Bronchial epithelial cell (primary cell): ENCODE results near the gene TCP11X1. TPM values are rescaled to one million over a fixed set of nuclear protein-coding genes. Genes with fewer than 3 reads are reported as not detected.
A peak's percentile ranks its signal among the peaks of the same experiment; 100 is the strongest.
"Not testable (repeated sequence)": the region's sequence is repeated elsewhere in the genome, so short reads cannot be mapped to it uniquely, and the experiment has no call there.

Experiments used
- DNase-seq: peaks from one replicate; pipeline ENCODE4 v3.0.0-alpha.2; 2010; ENCODE audit warnings: low read depth
- FAIRE-seq: peaks from 2 replicates; lab custom pipeline; 2011; peaks lifted over from hg19 to GRCh38; lab: Jason Lieb, UNC
- H3K27me3 ChIP-seq: 2 replicates; pipeline ENCODE4 v1.5.1; 2011; ENCODE audit warnings: low read length; ENCODE audit not compliant: control insufficient read depth, insufficient read depth
- H3K36me3 ChIP-seq: 2 replicates; pipeline ENCODE4 v1.5.1; 2011; ENCODE audit warnings: low read length; ENCODE audit not compliant: control insufficient read depth, insufficient read depth
- H3K4me3 ChIP-seq: 2 replicates; pipeline ENCODE4 v1.5.1; 2011; ENCODE audit warnings: mild to moderate bottlenecking, low read depth, low read length, control low read depth
- CTCF ChIP-seq: IDR thresholded peaks from 2 replicates; pipeline ENCODE4 v1.5.1; 2011; ENCODE audit warnings: mild to moderate bottlenecking, moderate library complexity, low read length, control low read depth, inconsistent platforms; ENCODE audit not compliant: insufficient read depth, severe bottlenecking
- total RNA-seq: library from RNA; depleted of rRNA; stranded (reverse); fragments of >200 nt; gene quantifications from 2 replicates; pipeline ENCODE4 v1.2.1, GENCODE V29; 2014

TCP11X1 gene
- not detected in 2 replicates for total RNA-seq

GRCh38 chrX:102214986-102215385 lies at the start of gene TCP11X1:
Gene TCP11X1, plus strand, starts transcription at chrX:102215301.
- H3K36me3 ChIP-seq, FAIRE-seq, H3K27me3 ChIP-seq, DNase-seq, H3K4me3 ChIP-seq: not testable (repeated sequence)

- Histone ChIP-seq H3K27me3 (no peaks in the 10 kb centered on the region), H3K36me3 (no peaks in the 10 kb centered on the region), H3K4me3 (no peak overlapping the region)
- FAIRE-seq (no peak), DNase-seq (no peak)
- no peak for TF ChIP-seq CTCF
These were observed 29.0 kb upstream of the TCP11X1 start for GRCh38 chrX:102185967-102186720.

- not testable (repeated sequence) for FAIRE-seq, H3K27me3 ChIP-seq, DNase-seq, H3K36me3 ChIP-seq, H3K4me3 ChIP-seq
These were observed 7.2 kb upstream of the TCP11X1 start for GRCh38 chrX:102207940-102208339.

GRCh38 chrX:102216497-102216896 lies 1.4 kb downstream of the TCP11X1 start:
- not testable (repeated sequence) for H3K4me3 ChIP-seq, DNase-seq, H3K36me3 ChIP-seq, H3K27me3 ChIP-seq, FAIRE-seq

- not testable (repeated sequence) for DNase-seq, FAIRE-seq, H3K36me3 ChIP-seq, H3K27me3 ChIP-seq, H3K4me3 ChIP-seq
These were observed 20.6 kb downstream of the TCP11X1 start for GRCh38 chrX:102235678-102236077.

GRCh38 chrX:102240265-102240664 lies 25.2 kb downstream of the TCP11X1 start:
- DNase-seq, H3K27me3 ChIP-seq, H3K36me3 ChIP-seq, H3K4me3 ChIP-seq: not testable (repeated sequence)
- FAIRE-seq: peak; percentile 52

- not testable (repeated sequence) for DNase-seq, H3K27me3 ChIP-seq, H3K36me3 ChIP-seq, FAIRE-seq, H3K4me3 ChIP-seq
These were observed 31.8 kb downstream of the TCP11X1 start, which contains the start of gene NXF2 for GRCh38 chrX:102246893-102247292. Gene NXF2, plus strand, starts transcription at chrX:102247167. Its CDS starts 59,912 bp downstream, at chrX:102307079.

- not testable (repeated sequence) for H3K4me3 ChIP-seq, H3K36me3 ChIP-seq, H3K27me3 ChIP-seq, DNase-seq
- peak; percentile 96 for FAIRE-seq
These were observed 57.1 kb downstream of the TCP11X1 start for GRCh38 chrX:102272231-102272630.

Other genes starting within 250 kb of the TCP11X1 start
- not detected in 2 replicates for gene TCEAL2, start 89.6 kb upstream of the TCP11X1 start, total RNA-seq
- not detected in 2 replicates for gene TCEAL6, start 72.8 kb upstream of the TCP11X1 start, total RNA-seq
- gene BEX5, start 59.3 kb upstream of the TCP11X1 start, total RNA-seq: 1.3 and 1.4 TPM in 2 replicates
- gene NXF2, start 31.9 kb downstream of the TCP11X1 start, total RNA-seq: not detected in 2 replicates
- gene NXF2B, start 224.7 kb downstream of the TCP11X1 start, total RNA-seq: not detected in 2 replicates